HEK293 (cell line): Measurements from ENCODE around the gene ELAVL3.

Experiments used
- CTCF ChIA-PET: fragments of 350-600 bp; formaldehyde crosslinking; extraction: SDS; loops from one replicate; lab custom pipeline; 2021; ENCODE audit warnings: antibody characterized with exemption; lab: Yijun Ruan, JAX
- POLR2A ChIA-PET: fragments of 300-600 bp; formaldehyde crosslinking; extraction: SDS; loops from one replicate; lab custom pipeline; 2020; ENCODE audit warnings: antibody characterized with exemption, inconsistent platforms; lab: Yijun Ruan, JAX
- H3K27ac ChIP-seq: fragments of 200-500 bp; sonication (Bioruptor generic); 2 replicates; pipeline ENCODE4 v1.5.1; 2014; ENCODE audit warnings: low read depth, low read length, control low read depth, inconsistent platforms; ENCODE audit errors: extremely low read depth
- H3K36me3 ChIP-seq, 2 experiments: fragments of 200-500 bp in 1 of 2; sonication (Bioruptor generic) in 1 of 2; 1 replicate in 1 of 2; 2 replicates in 1 of 2; pipeline ENCODE4 v1.5.1; 2014 to 2017; ENCODE audit warnings: inconsistent platforms in 2 of 2, low read length in 2 of 2; ENCODE audit not compliant: control insufficient read depth in 2 of 2, insufficient read depth in 1 of 2
- H3K4me1 ChIP-seq: fragments of 200-500 bp; sonication (Bioruptor generic); 2 replicates; pipeline ENCODE4 v1.5.1; 2014; ENCODE audit warnings: mild to moderate bottlenecking, low read length, inconsistent platforms; ENCODE audit not compliant: control insufficient read depth, insufficient read depth
- H3K4me3 ChIP-seq: 2 replicates; pipeline ENCODE4 v1.5.1; 2011; ENCODE audit warnings: low read depth, mild to moderate bottlenecking, control low read depth, low read length, moderate library complexity
- H3K9me3 ChIP-seq: fragments of 200-500 bp; sonication (Bioruptor generic); 2 replicates; pipeline ENCODE4 v1.5.1; 2014; ENCODE audit warnings: low read depth, low read length, inconsistent platforms; ENCODE audit not compliant: control insufficient read depth, insufficient read depth
- FEZF1 ChIP-seq: fragments of 450-650 bp; formaldehyde crosslinking; IDR thresholded peaks from 2 replicates; pipeline ENCODE4 v1.5.1; 2016; ENCODE audit warnings: missing biosample characterization, missing genetic modification characterization
- SCRT1 ChIP-seq: fragments of 450-650 bp; formaldehyde crosslinking; IDR thresholded peaks from 2 replicates; pipeline ENCODE4 v1.5.1; 2016; ENCODE audit warnings: missing biosample characterization, missing genetic modification characterization, borderline replicate concordance
- SCRT2 ChIP-seq: fragments of 450-650 bp; formaldehyde crosslinking; IDR thresholded peaks from 2 replicates; pipeline ENCODE4 v1.5.1; 2016; ENCODE audit warnings: missing biosample characterization, missing genetic modification characterization
- TCF7L2 ChIP-seq: IDR thresholded peaks from 2 replicates; pipeline ENCODE4 v1.6.1; 2011; ENCODE audit warnings: low read depth, mild to moderate bottlenecking, inconsistent platforms, low read length, moderate library complexity, borderline replicate concordance
- WT1 ChIP-seq: fragments of 450-650 bp; formaldehyde crosslinking; IDR thresholded peaks from 2 replicates; pipeline ENCODE4 v1.5.1; 2016; ENCODE audit warnings: missing biosample characterization, missing genetic modification characterization
- ZBTB21 ChIP-seq: fragments of 450-650 bp; formaldehyde crosslinking; IDR thresholded peaks from 2 replicates; pipeline ENCODE4 v1.5.1; 2017; ENCODE audit warnings: missing biosample characterization, missing genetic modification characterization
- ZFP69B ChIP-seq: fragments of 450-650 bp; formaldehyde crosslinking; IDR thresholded peaks from 2 replicates; pipeline ENCODE4 v1.5.1; 2016; ENCODE audit warnings: missing biosample characterization, missing genetic modification characterization
- ZNF114 ChIP-seq: fragments of 450-650 bp; formaldehyde crosslinking; IDR thresholded peaks from 2 replicates; pipeline ENCODE4 v1.5.0; 2017; ENCODE audit warnings: missing biosample characterization, missing genetic modification characterization
- ZNF239 ChIP-seq: fragments of 450-650 bp; formaldehyde crosslinking; IDR thresholded peaks from 2 replicates; pipeline ENCODE4 v1.5.1; 2016; ENCODE audit warnings: missing biosample characterization, missing genetic modification characterization
- ZNF248 ChIP-seq: fragments of 450-650 bp; formaldehyde crosslinking; IDR thresholded peaks from 2 replicates; pipeline ENCODE4 v1.5.1; 2017; ENCODE audit warnings: missing biosample characterization, missing genetic modification characterization
- ZNF501 ChIP-seq: fragments of 450-650 bp; formaldehyde crosslinking; IDR thresholded peaks from 2 replicates; pipeline ENCODE4 v1.5.1; 2016; ENCODE audit warnings: missing biosample characterization, missing genetic modification characterization
- ZNF600 ChIP-seq: fragments of 450-650 bp; formaldehyde crosslinking; IDR thresholded peaks from 2 replicates; pipeline ENCODE4 v1.5.1; 2016; ENCODE audit warnings: missing biosample characterization, missing genetic modification characterization
- ZNF658 ChIP-seq: fragments of 450-650 bp; formaldehyde crosslinking; IDR thresholded peaks from 2 replicates; pipeline ENCODE4; 2016; ENCODE audit warnings: missing biosample characterization, missing genetic modification characterization
- ZSCAN16 ChIP-seq: fragments of 450-650 bp; formaldehyde crosslinking; IDR thresholded peaks from 2 replicates; pipeline ENCODE4 v1.5.1; 2016; ENCODE audit warnings: missing biosample characterization, missing genetic modification characterization
- TF ChIP-seq, protein P1 (sequence below): fragments of 450-650 bp; formaldehyde crosslinking; conservative IDR thresholded peaks from 2 replicates; pipeline ENCODE4 v1.5.1; 2016; ENCODE audit warnings: low read depth, missing biosample characterization, missing genetic modification characterization
- TF ChIP-seq, protein P2 (sequence below): fragments of 450-650 bp; formaldehyde crosslinking; IDR thresholded peaks from 2 replicates; pipeline ENCODE4 v1.5.1; 2016; ENCODE audit warnings: missing biosample characterization, missing genetic modification characterization, borderline replicate concordance
- TF ChIP-seq, protein P3 (sequence below): fragments of 450-650 bp; formaldehyde crosslinking; IDR thresholded peaks from 2 replicates; pipeline ENCODE4 v1.5.1; 2016; ENCODE audit warnings: missing biosample characterization, missing genetic modification characterization
- TF ChIP-seq, protein P4 (sequence below): sonication (generic); formaldehyde crosslinking; IDR thresholded peaks from 2 replicates; pipeline ENCODE4 v1.8.1; 2022; ENCODE audit warnings: mild to moderate bottlenecking, moderate library complexity, missing genetic modification reagents

The ELAVL3 gene

DNA sequence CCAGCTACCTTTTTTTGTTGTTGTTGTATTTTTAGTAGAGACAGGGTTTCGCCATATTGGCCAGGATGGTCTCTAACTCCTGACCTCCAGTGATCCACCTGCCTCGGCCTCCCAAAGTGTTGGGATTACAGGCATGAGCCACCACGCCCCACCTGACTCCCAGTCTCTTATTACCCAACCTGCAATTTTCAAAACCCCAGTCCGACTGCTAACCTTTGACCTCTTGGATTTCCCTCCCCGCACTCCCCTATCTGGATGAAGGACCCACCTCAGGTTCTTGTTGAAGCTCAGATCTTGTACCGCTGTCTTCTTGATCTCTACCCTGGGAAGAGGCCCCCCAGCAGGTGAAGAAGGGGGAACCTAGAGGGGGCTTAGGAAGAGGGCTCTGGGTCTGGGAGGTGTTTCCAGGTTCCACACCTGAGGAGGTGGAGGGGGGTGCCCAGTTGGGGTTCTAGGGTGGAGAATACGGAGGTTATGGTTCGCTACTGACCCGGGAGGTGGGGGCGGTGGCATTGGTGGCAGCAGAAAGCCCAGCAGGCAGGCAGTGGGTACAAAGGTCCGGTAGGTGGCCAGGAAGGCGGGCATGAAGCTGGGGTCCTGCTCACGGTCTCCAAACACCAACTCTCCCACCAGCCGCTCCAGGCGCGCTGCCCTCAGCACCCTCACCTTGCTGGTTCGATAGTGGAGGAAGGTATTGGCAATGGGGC is 64.3 kb downstream of the ELAVL3 start (continued):
- TF ChIP-seq, protein P1, sequence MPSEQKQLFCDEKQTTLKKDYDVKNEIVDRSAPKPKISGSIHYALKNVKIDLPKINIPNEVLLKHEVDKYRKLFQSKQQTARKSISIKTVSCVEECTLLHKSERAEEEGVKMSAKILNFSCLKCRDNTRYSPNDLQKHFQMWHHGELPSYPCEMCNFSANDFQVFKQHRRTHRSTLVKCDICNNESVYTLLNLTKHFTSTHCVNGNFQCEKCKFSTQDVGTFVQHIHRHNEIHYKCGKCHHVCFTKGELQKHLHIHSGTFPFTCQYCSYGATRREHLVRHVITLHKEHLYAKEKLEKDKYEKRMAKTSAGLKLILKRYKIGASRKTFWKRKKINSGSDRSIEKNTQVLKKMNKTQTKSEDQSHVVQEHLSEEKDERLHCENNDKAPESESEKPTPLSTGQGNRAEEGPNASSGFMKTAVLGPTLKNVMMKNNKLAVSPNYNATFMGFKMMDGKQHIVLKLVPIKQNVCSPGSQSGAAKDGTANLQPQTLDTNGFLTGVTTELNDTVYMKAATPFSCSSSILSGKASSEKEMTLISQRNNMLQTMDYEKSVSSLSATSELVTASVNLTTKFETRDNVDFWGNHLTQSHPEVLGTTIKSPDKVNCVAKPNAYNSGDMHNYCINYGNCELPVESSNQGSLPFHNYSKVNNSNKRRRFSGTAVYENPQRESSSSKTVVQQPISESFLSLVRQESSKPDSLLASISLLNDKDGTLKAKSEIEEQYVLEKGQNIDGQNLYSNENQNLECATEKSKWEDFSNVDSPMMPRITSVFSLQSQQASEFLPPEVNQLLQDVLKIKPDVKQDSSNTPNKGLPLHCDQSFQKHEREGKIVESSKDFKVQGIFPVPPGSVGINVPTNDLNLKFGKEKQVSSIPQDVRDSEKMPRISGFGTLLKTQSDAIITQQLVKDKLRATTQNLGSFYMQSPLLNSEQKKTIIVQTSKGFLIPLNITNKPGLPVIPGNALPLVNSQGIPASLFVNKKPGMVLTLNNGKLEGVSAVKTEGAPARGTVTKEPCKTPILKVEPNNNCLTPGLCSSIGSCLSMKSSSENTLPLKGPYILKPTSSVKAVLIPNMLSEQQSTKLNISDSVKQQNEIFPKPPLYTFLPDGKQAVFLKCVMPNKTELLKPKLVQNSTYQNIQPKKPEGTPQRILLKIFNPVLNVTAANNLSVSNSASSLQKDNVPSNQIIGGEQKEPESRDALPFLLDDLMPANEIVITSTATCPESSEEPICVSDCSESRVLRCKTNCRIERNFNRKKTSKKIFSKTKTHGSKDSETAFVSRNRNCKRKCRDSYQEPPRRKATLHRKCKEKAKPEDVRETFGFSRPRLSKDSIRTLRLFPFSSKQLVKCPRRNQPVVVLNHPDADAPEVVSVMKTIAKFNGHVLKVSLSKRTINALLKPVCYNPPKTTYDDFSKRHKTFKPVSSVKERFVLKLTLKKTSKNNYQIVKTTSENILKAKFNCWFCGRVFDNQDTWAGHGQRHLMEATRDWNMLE (tag by site-specific recombination) = no peak
- no peak for TF ChIP-seq ZSCAN16 (tag by site-specific recombination)
- no peak for TF ChIP-seq TCF7L2
- TF ChIP-seq, protein P2, sequence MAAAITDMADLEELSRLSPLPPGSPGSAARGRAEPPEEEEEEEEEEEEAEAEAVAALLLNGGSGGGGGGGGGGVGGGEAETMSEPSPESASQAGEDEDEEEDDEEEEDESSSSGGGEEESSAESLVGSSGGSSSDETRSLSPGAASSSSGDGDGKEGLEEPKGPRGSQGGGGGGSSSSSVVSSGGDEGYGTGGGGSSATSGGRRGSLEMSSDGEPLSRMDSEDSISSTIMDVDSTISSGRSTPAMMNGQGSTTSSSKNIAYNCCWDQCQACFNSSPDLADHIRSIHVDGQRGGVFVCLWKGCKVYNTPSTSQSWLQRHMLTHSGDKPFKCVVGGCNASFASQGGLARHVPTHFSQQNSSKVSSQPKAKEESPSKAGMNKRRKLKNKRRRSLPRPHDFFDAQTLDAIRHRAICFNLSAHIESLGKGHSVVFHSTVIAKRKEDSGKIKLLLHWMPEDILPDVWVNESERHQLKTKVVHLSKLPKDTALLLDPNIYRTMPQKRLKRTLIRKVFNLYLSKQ = no peak
- no peak for TF ChIP-seq ZNF501 (tag by site-specific recombination)
- no peak for TF ChIP-seq ZNF239 (tag by site-specific recombination)
- TF ChIP-seq, protein P3, sequence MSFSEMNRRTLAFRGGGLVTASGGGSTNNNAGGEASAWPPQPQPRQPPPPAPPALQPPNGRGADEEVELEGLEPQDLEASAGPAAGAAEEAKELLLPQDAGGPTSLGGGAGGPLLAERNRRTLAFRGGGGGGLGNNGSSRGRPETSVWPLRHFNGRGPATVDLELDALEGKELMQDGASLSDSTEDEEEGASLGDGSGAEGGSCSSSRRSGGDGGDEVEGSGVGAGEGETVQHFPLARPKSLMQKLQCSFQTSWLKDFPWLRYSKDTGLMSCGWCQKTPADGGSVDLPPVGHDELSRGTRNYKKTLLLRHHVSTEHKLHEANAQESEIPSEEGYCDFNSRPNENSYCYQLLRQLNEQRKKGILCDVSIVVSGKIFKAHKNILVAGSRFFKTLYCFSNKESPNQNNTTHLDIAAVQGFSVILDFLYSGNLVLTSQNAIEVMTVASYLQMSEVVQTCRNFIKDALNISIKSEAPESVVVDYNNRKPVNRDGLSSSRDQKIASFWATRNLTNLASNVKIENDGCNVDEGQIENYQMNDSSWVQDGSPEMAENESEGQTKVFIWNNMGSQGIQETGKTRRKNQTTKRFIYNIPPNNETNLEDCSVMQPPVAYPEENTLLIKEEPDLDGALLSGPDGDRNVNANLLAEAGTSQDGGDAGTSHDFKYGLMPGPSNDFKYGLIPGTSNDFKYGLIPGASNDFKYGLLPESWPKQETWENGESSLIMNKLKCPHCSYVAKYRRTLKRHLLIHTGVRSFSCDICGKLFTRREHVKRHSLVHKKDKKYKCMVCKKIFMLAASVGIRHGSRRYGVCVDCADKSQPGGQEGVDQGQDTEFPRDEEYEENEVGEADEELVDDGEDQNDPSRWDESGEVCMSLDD (tag by site-specific recombination) = no peak
- no peak for TF ChIP-seq ZNF248 (tag by site-specific recombination)
- TF ChIP-seq, protein P4, sequence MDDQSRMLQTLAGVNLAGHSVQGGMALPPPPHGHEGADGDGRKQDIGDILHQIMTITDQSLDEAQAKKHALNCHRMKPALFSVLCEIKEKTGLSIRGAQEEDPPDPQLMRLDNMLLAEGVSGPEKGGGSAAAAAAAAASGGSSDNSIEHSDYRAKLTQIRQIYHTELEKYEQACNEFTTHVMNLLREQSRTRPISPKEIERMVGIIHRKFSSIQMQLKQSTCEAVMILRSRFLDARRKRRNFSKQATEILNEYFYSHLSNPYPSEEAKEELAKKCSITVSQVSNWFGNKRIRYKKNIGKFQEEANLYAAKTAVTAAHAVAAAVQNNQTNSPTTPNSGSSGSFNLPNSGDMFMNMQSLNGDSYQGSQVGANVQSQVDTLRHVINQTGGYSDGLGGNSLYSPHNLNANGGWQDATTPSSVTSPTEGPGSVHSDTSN (CRISPR knock-in tag) = no peak

DNA sequence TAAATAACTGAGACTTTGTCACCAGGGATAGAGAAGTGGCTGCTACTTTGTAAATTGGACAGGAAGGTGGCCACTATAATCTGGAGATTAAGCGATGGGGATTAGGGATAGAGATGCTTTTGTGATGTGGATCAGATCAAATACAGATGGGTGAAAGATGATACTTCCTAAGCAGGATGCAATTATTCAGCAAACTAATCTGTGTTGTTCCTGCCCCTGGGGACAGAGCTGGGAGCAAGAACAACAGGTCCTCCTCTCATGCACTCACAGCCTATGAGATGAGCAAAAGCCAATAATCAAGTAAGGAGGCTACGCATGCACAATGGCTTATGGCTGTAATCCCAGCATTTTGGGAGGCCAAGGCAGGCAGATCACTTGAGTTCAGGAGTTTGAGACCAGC is 66.3 kb downstream of the ELAVL3 start:
- ChIA-PET POLR2A (interaction anchor here (0.6 kb wide), 1 partner anchor 264 kb away, joined by 4 read pairs; no protein-coding TSS in a partner anchor), CTCF (interaction anchor here (0.6 to 8.3 kb wide), 2 partner anchors 26 to 33 kb away, joined by 4 to 66 read pairs; partner anchors contain the start of gene EPOR)
- TF ChIP-seq ZNF600 (peak; percentile 37; the same call in 1 of the 2 replicates), ZNF658 (tag by site-specific recombination) (no peak), WT1 (0 out of 2 replicates have a peak, but pooled peaks have one; percentile 10), SCRT2 (tag by site-specific recombination) (peak; percentile 82), ZNF114 (tag by site-specific recombination) (no peak), ZFP69B (tag by site-specific recombination) (no peak), SCRT1 (tag by site-specific recombination) (peak; percentile 52; the same call in 1 of the 2 replicates), ZBTB21 (tag by site-specific recombination) (no peak), FEZF1 (no peak)
- H3K4me1 ChIP-seq = no peaks in the 10 kb centered on the region
- no peak overlapping the region for H3K4me3 ChIP-seq
- no peak overlapping the region for H3K27ac ChIP-seq
- H3K9me3 ChIP-seq = no peaks in the 10 kb centered on the region
- H3K36me3 ChIP-seq = no peaks in the 10 kb centered on the region
